ENCODE data around the gene AP1AR.
A peak's percentile ranks its signal among the peaks of the same experiment; 100 is the strongest.
"Not testable (repeated sequence)": the region's sequence is repeated elsewhere in the genome, so short reads cannot be mapped to it uniquely, and the experiment has no call there.

Gene AP1AR

GRCh38 chr4:112231779-112232713, at the start of gene AP1AR:
TSS of gene AP1AR (plus strand) at chr4:112231787. CDS start at chr4:112232092, 305 bp downstream.
- DNase-seq = peak; percentile 80

GRCh38 chr4:112182604-112183003, 49.0 kb upstream of the AP1AR start:
- DNase-seq = no peak

- peak; percentile 3 for DNase-seq
These were observed 48.3 kb upstream of the AP1AR start for GRCh38 chr4:112183252-112183651.

- no peak for DNase-seq
These were observed 47.1 kb upstream of the AP1AR start for GRCh38 chr4:112184438-112184837.

- no peak for DNase-seq
These were observed 46.3 kb upstream of the AP1AR start for GRCh38 chr4:112185334-112185733.

GRCh38 chr4:112185740-112186670, 45.6 kb upstream of the AP1AR start:
- DNase-seq = no peak

GRCh38 chr4:112189754-112190153, 41.8 kb upstream of the AP1AR start:
- DNase-seq = no peak

- no peak for DNase-seq
These were observed 40.9 kb upstream of the AP1AR start for GRCh38 chr4:112190684-112191083.

GRCh38 chr4:112196461-112196860, 35.1 kb upstream of the AP1AR start:
- DNase-seq = no peak

GRCh38 chr4:112199041-112199440, 32.5 kb upstream of the AP1AR start:
- no peak for DNase-seq

- no peak for DNase-seq
These were observed 29.6 kb upstream of the AP1AR start for GRCh38 chr4:112201915-112202505.

- no peak for DNase-seq
These were observed 28.0 kb upstream of the AP1AR start for GRCh38 chr4:112203593-112203992.

GRCh38 chr4:112206431-112206830, 25.2 kb upstream of the AP1AR start:
- no peak for DNase-seq

- not testable (repeated sequence) for DNase-seq
These were observed 23.2 kb upstream of the AP1AR start for GRCh38 chr4:112208137-112209095.

- no peak for DNase-seq
These were observed 20.8 kb upstream of the AP1AR start for GRCh38 chr4:112210777-112211176.

GRCh38 chr4:112213091-112213490, 18.5 kb upstream of the AP1AR start:
- no peak for DNase-seq

GRCh38 chr4:112213856-112214255, 17.7 kb upstream of the AP1AR start:
- peak; percentile 22 for DNase-seq

GRCh38 chr4:112214390-112215264, 17.0 kb upstream of the AP1AR start:
- DNase-seq = peak; percentile 31

GRCh38 chr4:112219826-112220366, 11.7 kb upstream of the AP1AR start:
- no peak for DNase-seq

GRCh38 chr4:112222219-112222955, 9.2 kb upstream of the AP1AR start:
- no peak for DNase-seq

All from fibroblast of skin of right biceps (primary cell).